Measurements from ENCODE around the gene TOX4.

TOX4 gene

GRCh38 chr14:21518725-21519124 lies 41.7 kb downstream of the TOX4 start:
- no peak overlapping the region for H3K4me3 ChIP-seq (replicated peaks in 1 of 2; ENCODE audit: low read depth in 2 of 2, low read length in 2 of 2)
- no peak for DNase-seq (ENCODE audit: low read depth in 2 of 2)
- no peak for TF ChIP-seq CTCF (IDR thresholded peaks at IDR 0.05; ENCODE audit: low read depth, low read length)

- no peak overlapping the region for H3K4me3 ChIP-seq (replicated peaks in 1 of 2; ENCODE audit: low read depth in 2 of 2, low read length in 2 of 2)
- DNase-seq (ENCODE audit: low read depth in 2 of 2), result no peak
These were observed 43.8 kb downstream of the TOX4 start for GRCh38 chr14:21520767-21521166.

GRCh38 chr14:21521501-21521900 lies 44.5 kb downstream of the TOX4 start:
- no peak overlapping the region for H3K4me3 ChIP-seq (replicated peaks in 1 of 2; ENCODE audit: low read depth in 2 of 2, low read length in 2 of 2)
- no peak for TF ChIP-seq CTCF (IDR thresholded peaks at IDR 0.05; ENCODE audit: low read depth, low read length)
- peak; percentile 77 to 92 for DNase-seq (ENCODE audit: low read depth in 2 of 2)

More at GRCh38 chr14:21520767-21521166, 43.8 kb downstream of the TOX4 start:
- TF ChIP-seq CTCF (IDR thresholded peaks at IDR 0.05; ENCODE audit: low read depth, low read length), result no peak

GRCh38 chr14:21523203-21523602 lies 46.2 kb downstream of the TOX4 start:
- no peak for TF ChIP-seq CTCF (IDR thresholded peaks at IDR 0.05; ENCODE audit: low read depth, low read length)
- DNase-seq (ENCODE audit: low read depth in 2 of 2), result no peak
- no peak overlapping the region for H3K4me3 ChIP-seq (replicated peaks in 1 of 2; ENCODE audit: low read depth in 2 of 2, low read length in 2 of 2)

- no peak for TF ChIP-seq CTCF (IDR thresholded peaks at IDR 0.05; ENCODE audit: low read depth, low read length)
- DNase-seq (ENCODE audit: low read depth in 2 of 2), result no peak
- H3K4me3 ChIP-seq (replicated peaks in 1 of 2; ENCODE audit: low read depth in 2 of 2, low read length in 2 of 2), result peak overlapping the region in 1 of 2 donors; percentile 73
These were observed 47.8 kb downstream of the TOX4 start for GRCh38 chr14:21524575-21525490.

- H3K4me3 ChIP-seq (replicated peaks in 1 of 2; ENCODE audit: low read depth in 2 of 2, low read length in 2 of 2), result peak overlapping the region; percentile 59 to 73
- peak in 1 of 2 donors; percentile 16 for DNase-seq (ENCODE audit: low read depth in 2 of 2)
- no peak for TF ChIP-seq CTCF (IDR thresholded peaks at IDR 0.05; ENCODE audit: low read depth, low read length)
These were observed 48.6 kb downstream of the TOX4 start for GRCh38 chr14:21525571-21525961.

Measured in cardiac fibroblast (primary cell).